IMR-90 (cell line): Measurements from ENCODE around the gene STAC2. TPM values are rescaled to one million over a fixed set of nuclear protein-coding genes. Genes with fewer than 3 reads are reported as not detected.

ENCODE experiments used
- ATAC-seq: fragments of 200-7000 bp; cut with Tn5 transposase; 2 replicates; pipeline ENCODE4 v1.9.1; 2020; ENCODE audit warnings: low read depth, mild to moderate bottlenecking, moderate library complexity
- BruUV-seq: library from RNA; stranded (reverse); fragments of 400-500 nt; replicated peaks from 2 replicates; lab custom pipeline; 2021; lab: Mats Ljungman, UMichigan
- CTCF ChIA-PET: fragments of 300-600 bp; formaldehyde crosslinking; extraction: SDS; loops from one replicate; lab custom pipeline; 2021; ENCODE audit warnings: antibody characterized with exemption; lab: Yijun Ruan, JAX
- POLR2A ChIA-PET: fragments of 300-600 bp; sonication (Branson Sonifier 250); formaldehyde crosslinking; loops from one replicate; lab custom pipeline; 2022; ENCODE audit warnings: antibody characterized with exemption; ENCODE audit not compliant: unreplicated experiment; lab: Charles Lee
- DNase-seq: peaks from one replicate; pipeline ENCODE4 v3.0.0; 2013
- H2AFZ ChIP-seq: replicated peaks from 2 replicates; pipeline ENCODE3; 2013; ENCODE audit warnings: low read length, mild to moderate bottlenecking; ENCODE audit not compliant: poor library complexity
- H2AK5ac ChIP-seq: 2 replicates; pipeline ENCODE4 v1.6.1; 2013; ENCODE audit warnings: low read depth, low read length, inconsistent platforms
- H2AK9ac ChIP-seq: replicated peaks from 2 replicates; pipeline ENCODE3; 2013; ENCODE audit warnings: mild to moderate bottlenecking, low read depth, low read length, moderate library complexity; ENCODE audit not compliant: poor library complexity
- H2BK120ac ChIP-seq: 2 replicates; pipeline ENCODE4 v1.6.1; 2013; ENCODE audit warnings: low read depth, low read length, inconsistent platforms
- H2BK15ac ChIP-seq: 3 replicates; pipeline ENCODE4 v1.6.1; 2013; ENCODE audit warnings: low read depth, low read length, inconsistent platforms
- H2BK20ac ChIP-seq: 2 replicates; pipeline ENCODE4 v1.6.1; 2013; ENCODE audit warnings: low read depth, mild to moderate bottlenecking, inconsistent platforms, low read length, moderate library complexity
- H2BK5ac ChIP-seq: 2 replicates; pipeline ENCODE4 v1.6.1; 2013; ENCODE audit warnings: mild to moderate bottlenecking, low read depth, low read length, inconsistent platforms; ENCODE audit not compliant: poor library complexity, severe bottlenecking
- H3K14ac ChIP-seq: replicated peaks from 2 replicates; pipeline ENCODE4 v1.6.1; 2013; ENCODE audit warnings: low read depth, low read length, inconsistent platforms
- H3K18ac ChIP-seq: 2 replicates; pipeline ENCODE4 v1.6.1; 2013; ENCODE audit warnings: low read depth, low read length, control low read depth
- H3K23ac ChIP-seq: 2 replicates; pipeline ENCODE4 v1.6.1; 2013; ENCODE audit warnings: low read depth, low read length, inconsistent platforms
- H3K27ac ChIP-seq: 2 replicates; pipeline ENCODE4 v1.5.1; 2013; ENCODE audit warnings: mild to moderate bottlenecking, control low read depth, low read length; ENCODE audit not compliant: insufficient read depth
- H3K27me3 ChIP-seq: 2 replicates; pipeline ENCODE4 v1.6.1; 2013; ENCODE audit warnings: low read length; ENCODE audit not compliant: control insufficient read depth, insufficient read depth
- H3K36me3 ChIP-seq: 2 replicates; pipeline ENCODE4 v1.6.1; 2013; ENCODE audit warnings: low read length, mixed read lengths; ENCODE audit not compliant: control insufficient read depth, insufficient read depth
- H3K4ac ChIP-seq: 2 replicates; pipeline ENCODE4 v1.6.1; 2013; ENCODE audit warnings: low read depth, low read length, inconsistent platforms
- H3K4me1 ChIP-seq: 2 replicates; pipeline ENCODE4 v1.6.1; 2013; ENCODE audit warnings: low read length, mixed read lengths; ENCODE audit not compliant: control insufficient read depth, insufficient read depth
- H3K4me2 ChIP-seq: 2 replicates; pipeline ENCODE4 v1.6.1; 2013; ENCODE audit warnings: low read depth, mild to moderate bottlenecking, control low read depth, low read length, moderate library complexity
- H3K4me3 ChIP-seq: 2 replicates; pipeline ENCODE4 v1.5.1; 2013; ENCODE audit warnings: low read depth, mild to moderate bottlenecking, control low read depth, low read length, moderate library complexity; ENCODE audit not compliant: insufficient read depth
- H3K56ac ChIP-seq: 2 replicates; pipeline ENCODE4 v1.6.1; 2013; ENCODE audit warnings: low read length, inconsistent platforms; ENCODE audit not compliant: insufficient read depth; ENCODE audit errors: extremely low read depth
- H3K79me1 ChIP-seq, 2 experiments: 2 replicates each; pipeline ENCODE4 v1.6.1; 2013; ENCODE audit warnings: low read length in 2 of 2, inconsistent platforms in 1 of 2, low read depth in 1 of 2
- H3K9ac ChIP-seq: 2 replicates; pipeline ENCODE4 v1.6.1; 2013; ENCODE audit warnings: low read depth, low read length, control low read depth
- H3K9me1 ChIP-seq: 2 replicates; pipeline ENCODE4 v1.6.1; 2013; ENCODE audit warnings: low read length, inconsistent platforms; ENCODE audit not compliant: insufficient read depth
- H3K9me3 ChIP-seq: 2 replicates; pipeline ENCODE4 v1.6.1; 2013; ENCODE audit warnings: low read length; ENCODE audit not compliant: control insufficient read depth, insufficient read depth
- H4K20me1 ChIP-seq: 2 replicates; pipeline ENCODE4 v1.6.1; 2013; ENCODE audit warnings: low read length, inconsistent platforms; ENCODE audit not compliant: insufficient read depth
- H4K5ac ChIP-seq: 2 replicates; pipeline ENCODE4 v1.6.1; 2013; ENCODE audit warnings: mild to moderate bottlenecking, low read depth, low read length, control low read depth
- H4K8ac ChIP-seq, 2 experiments: 2 replicates each; pipeline ENCODE4 v1.6.1; 2013; ENCODE audit warnings: low read depth in 2 of 2, low read length in 2 of 2, control low read depth in 1 of 2, inconsistent platforms in 1 of 2
- H4K91ac ChIP-seq: 2 replicates; pipeline ENCODE4 v1.6.1; 2013; ENCODE audit warnings: low read depth, low read length, inconsistent platforms; ENCODE audit not compliant: insufficient read depth
- CEBPB ChIP-seq: IDR thresholded peaks from 2 replicates; pipeline ENCODE4 v1.6.1; 2012; ENCODE audit warnings: low read depth, low read length, improper control_type of control experiment
- CHD1 ChIP-seq: IDR thresholded peaks from 2 replicates; pipeline ENCODE4 v1.6.1; 2012; ENCODE audit warnings: low read depth, low read length, improper control_type of control experiment
- ELK1 ChIP-seq: fragments of 150-350 bp; IDR thresholded peaks from 2 replicates; pipeline ENCODE4 v1.6.1; 2016; ENCODE audit warnings: low read depth, mild to moderate bottlenecking, low read length, moderate library complexity, borderline replicate concordance
- MAZ ChIP-seq: IDR thresholded peaks from 2 replicates; pipeline ENCODE4 v1.6.1; 2012; ENCODE audit warnings: low read depth, mild to moderate bottlenecking, low read length, improper control_type of control experiment, moderate library complexity, borderline replicate concordance
- MXI1 ChIP-seq: IDR thresholded peaks from 2 replicates; pipeline ENCODE4 v1.6.1; 2012; ENCODE audit warnings: low read depth, mild to moderate bottlenecking, low read length, moderate library complexity, borderline replicate concordance
- NFE2L2 ChIP-seq: fragments of 150-350 bp; IDR thresholded peaks from 2 replicates; pipeline ENCODE4 v1.6.1; 2016; ENCODE audit warnings: low read depth, mild to moderate bottlenecking, low read length
- POLR2A ChIP-seq: IDR thresholded peaks from 2 replicates; pipeline ENCODE4 v1.6.1; 2012; ENCODE audit warnings: mild to moderate bottlenecking, low read depth, low read length
- RCOR1 ChIP-seq: IDR thresholded peaks from 2 replicates; pipeline ENCODE4 v1.6.1; 2012; ENCODE audit warnings: mild to moderate bottlenecking, low read length, improper control_type of control experiment; ENCODE audit not compliant: insufficient replicate concordance
- SMC3 ChIP-seq: fragments of 150-350 bp; IDR thresholded peaks from 2 replicates; pipeline ENCODE4 v1.6.1; 2016; ENCODE audit warnings: low read depth, mild to moderate bottlenecking, antibody characterized with exemption, low read length, moderate library complexity
- WGBS, 2 experiments: methylation state at CpG; one replicate each; pipeline versions ENCODE4 v1.1.5 to v1.1.7; 2013; ENCODE audit warnings: missing lambda C conversion rate in 2 of 2; ENCODE audit not compliant: insufficient read length in 1 of 2; ENCODE audit errors: extremely low coverage in 2 of 2; 5-methylcytosine and 5-hydroxymethylcytosine counted together
- dilution Hi-C: fragments of 300-500 bp; cut with HindIII; formaldehyde crosslinking; loops from one replicate; pipeline ENCODE4 v1.14.3; 2018; ENCODE audit warnings: low sequenced_read_pairs; ENCODE audit not compliant: unreplicated experiment
- in situ Hi-C: fragments of 300-500 bp; cut with MboI; formaldehyde crosslinking; loops from 3 replicates; pipeline ENCODE4 v1.14.3; 2019; ENCODE audit warnings: low sequenced_read_pairs, inconsistent platforms, mixed read lengths
- intact Hi-C: fragments of 100-400 bp; cut with micrococcal nuclease; formaldehyde crosslinking; loops from 2 replicates; pipeline ENCODE4 v1.10.0; 2022
- polyA plus RNA-seq, 3 experiments: library from polyadenylated mRNA; depleted of rRNA; stranded (reverse); fragments of >200 nt; gene quantifications; 2 replicates each; pipeline ENCODE4 v1.2.3, GENCODE V29; 2012; ENCODE audit warnings: low replicate concordance in 1 of 3
- total RNA-seq: library from RNA; depleted of rRNA; stranded (reverse); fragments of >200 nt; gene quantifications from 2 replicates; pipeline ENCODE4 v1.2.3, GENCODE V29; 2012

Gene STAC2
- total and polyA plus RNA-seq, 2 of the 4 experiments (the other 2 are of a cell fraction): 0.02 TPM; not detected in 1

- no peaks in the 10 kb centered on the region for H3K79me1 ChIP-seq
- H2BK20ac ChIP-seq: no peak within 1 kb of the TSS
- H3K9me1 ChIP-seq: peaks cover 6% of the 10 kb centered on the region
- in situ Hi-C loops: no loop called here
- H4K5ac ChIP-seq: peak within 1 kb of the TSS; percentile 65
- H3K9me3 ChIP-seq: no peaks in the 10 kb centered on the region
- DNase-seq: no peak
- peaks cover 5% of the 10 kb centered on the region; the same call in 1 of the 2 replicates for H3K4me1 ChIP-seq
- intact Hi-C loops: no loop called here
- H3K9ac ChIP-seq: peak within 1 kb of the TSS; percentile 7; the same call in 1 of the 2 replicates
- no peak within 1 kb of the TSS for H2BK5ac ChIP-seq
- H4K8ac ChIP-seq: peak within 1 kb of the TSS; percentile 12 to 81; a peak in 2 of 4 replicates
- TF ChIP-seq CEBPB (no peak), ELK1 (no peak), POLR2A (no peak), CHD1 (no peak), MXI1 (no peak), NFE2L2 (no peak), MAZ (no peak), RCOR1 (no peak), SMC3 (no peak)
- peak within 1 kb of the TSS; percentile 17 for H2AK9ac ChIP-seq
- peak within 1 kb of the TSS; percentile 10; the same call in 1 of the 2 replicates for H3K14ac ChIP-seq
- ATAC-seq: no peak
- no peak within 1 kb of the TSS for H3K18ac ChIP-seq
- H3K4me2 ChIP-seq: peak within 1 kb of the TSS; percentile 91
- H2AFZ ChIP-seq: peak within 1 kb of the TSS; percentile 92
- H2BK120ac ChIP-seq: 0 out of 2 replicates have a peak within 1 kb of the TSS, but pooled peaks have one; percentile 2
- H2AK5ac ChIP-seq: peak within 1 kb of the TSS; percentile 25; the same call in 1 of the 2 replicates
- 58% methylated on average over 12 of the region's 17 CpGs; no CpG with 5 or more reads in 1 of the 2 experiments for WGBS, 2 experiments
- BruUV-seq: no TSS peak
- H3K27ac ChIP-seq: no peak within 1 kb of the TSS
- peak within 1 kb of the TSS; percentile 26 for H3K23ac ChIP-seq
- ChIA-PET POLR2A (no interaction called here), CTCF (interaction anchor here (1.5 to 1.8 kb wide), 3 partner anchors 9 to 166 kb away, joined by 5 to 10 read pairs (median 6); no protein-coding TSS in a partner anchor)
- no peaks in the 10 kb centered on the region for H4K20me1 ChIP-seq
- H2BK15ac ChIP-seq: no peak within 1 kb of the TSS
- H3K4me3 ChIP-seq: peak within 1 kb of the TSS; percentile 55
- H3K27me3 ChIP-seq: peaks cover 31% of the 10 kb centered on the region
- dilution Hi-C loops: no loop called here
- no peak within 1 kb of the TSS for H4K91ac ChIP-seq
- peak within 1 kb of the TSS; percentile 6 for H3K4ac ChIP-seq
- no peak within 1 kb of the TSS; the same call in 1 of the 2 replicates for H3K56ac ChIP-seq
- H3K36me3 ChIP-seq: no peaks in the 10 kb centered on the region
These were observed 59.9 kb downstream of the STAC2 start, which contains the start of gene ARL5C for GRCh38 chr17:39165841-39166349. ARL5C (minus strand) TSS chr17:39166161; CDS start chr17:39165760, 401 bp downstream.
